ENCODE results near the gene PFDN4.

The PFDN4 gene

DNA sequence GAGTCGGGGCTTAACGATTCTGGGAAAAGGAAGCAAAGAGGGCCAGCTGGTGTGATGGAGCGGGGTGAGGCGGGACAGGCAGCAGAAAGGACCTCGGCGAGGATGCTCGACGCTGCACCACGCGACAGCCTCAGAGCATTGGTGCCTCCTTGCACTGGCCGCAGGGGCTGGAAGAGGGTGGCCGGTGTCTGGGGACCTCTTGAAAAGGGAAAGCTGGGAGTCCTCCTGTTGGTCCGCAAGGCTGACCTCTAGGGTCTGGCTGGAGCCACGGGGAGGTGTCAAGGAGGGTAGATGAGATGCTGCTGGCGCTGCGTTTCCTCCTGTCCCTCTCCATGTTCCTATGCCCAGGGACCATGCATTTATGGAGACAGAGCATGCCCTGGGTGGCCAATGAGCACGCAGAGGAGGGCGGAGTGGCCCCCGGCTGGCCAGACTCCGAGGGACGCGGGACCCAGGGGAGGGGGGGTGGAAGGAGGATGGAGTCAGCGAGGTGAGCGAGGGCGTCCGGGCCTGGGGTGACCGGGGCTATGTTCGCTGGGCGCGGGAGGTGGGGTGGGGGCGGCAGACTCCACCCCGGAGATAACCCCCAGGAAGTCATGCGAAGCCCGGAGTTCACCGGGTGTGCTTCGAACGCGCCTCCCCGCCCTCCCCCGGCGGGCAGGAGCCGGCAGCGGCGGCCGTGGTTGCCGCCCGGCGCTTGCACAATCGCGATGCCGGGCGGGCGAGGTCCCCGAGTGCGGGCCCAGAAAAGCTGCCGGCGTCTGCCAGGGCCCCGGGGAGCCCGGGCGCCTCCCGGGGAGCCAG is 34.0 kb upstream of the PFDN4 start, which contains the start of gene CYP24A1:
CYP24A1 (minus strand) TSS at position 334 of the 804 bp plus-strand sequence. CDS start 407 bp downstream, outside the sequence.
- DNase-seq (ENCODE audit: low spot score) = no peak

DNA sequence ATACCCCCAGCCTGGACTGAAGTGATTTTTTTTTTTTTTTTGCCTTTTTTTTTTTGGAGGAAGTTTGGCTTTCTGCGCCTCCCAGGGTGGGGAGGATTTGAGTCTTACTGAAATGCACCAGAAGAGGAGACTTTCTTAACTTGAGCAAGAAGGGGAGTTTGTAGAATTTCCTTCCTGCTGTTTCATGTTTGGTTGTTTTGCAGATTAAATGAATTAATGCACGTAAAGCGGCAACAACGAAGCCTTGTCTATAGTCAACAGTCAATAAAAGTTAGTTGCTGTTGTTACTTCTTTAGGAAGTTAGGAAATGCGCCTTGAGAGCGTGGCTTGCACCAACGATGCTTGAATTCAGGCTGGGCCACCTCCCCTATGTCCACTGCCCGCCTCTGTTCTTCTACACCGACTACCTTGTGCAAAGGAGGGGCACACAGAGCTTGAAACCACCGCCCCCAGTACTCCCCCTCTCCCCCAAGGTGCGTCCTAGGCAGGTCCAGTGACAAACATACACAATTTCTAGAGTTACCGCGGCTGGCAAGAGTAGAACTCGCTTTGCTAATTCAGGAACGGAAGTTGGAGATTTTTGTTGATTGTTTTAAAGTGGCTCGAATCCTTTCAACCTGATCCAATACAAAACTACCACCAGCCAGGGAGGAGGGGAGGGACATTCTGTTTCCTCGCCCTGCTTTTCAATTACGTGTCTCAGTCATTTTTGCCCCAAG is 33.3 kb upstream of the PFDN4 start:
- DNase-seq (ENCODE audit: low spot score) = no peak

DNA sequence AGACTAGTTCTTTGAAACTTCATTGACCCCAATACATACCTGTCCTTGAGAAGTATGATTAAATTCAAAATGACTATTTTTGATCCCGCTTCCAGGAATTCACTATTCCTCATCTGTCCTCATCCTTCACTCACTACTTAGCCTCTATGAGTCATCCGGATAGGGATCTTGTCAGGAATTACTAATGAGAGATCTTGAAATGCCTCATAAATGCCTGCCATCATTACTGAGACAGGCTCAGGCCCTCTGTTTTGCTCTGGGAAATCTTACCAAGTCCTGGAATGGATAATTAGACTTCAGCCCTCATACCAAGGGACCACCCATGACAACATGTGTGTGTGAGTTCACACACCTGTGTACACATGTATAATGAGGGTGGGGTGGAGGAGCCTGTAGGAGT is 31.3 kb upstream of the PFDN4 start:
- no peak for DNase-seq (ENCODE audit: low spot score)

DNA sequence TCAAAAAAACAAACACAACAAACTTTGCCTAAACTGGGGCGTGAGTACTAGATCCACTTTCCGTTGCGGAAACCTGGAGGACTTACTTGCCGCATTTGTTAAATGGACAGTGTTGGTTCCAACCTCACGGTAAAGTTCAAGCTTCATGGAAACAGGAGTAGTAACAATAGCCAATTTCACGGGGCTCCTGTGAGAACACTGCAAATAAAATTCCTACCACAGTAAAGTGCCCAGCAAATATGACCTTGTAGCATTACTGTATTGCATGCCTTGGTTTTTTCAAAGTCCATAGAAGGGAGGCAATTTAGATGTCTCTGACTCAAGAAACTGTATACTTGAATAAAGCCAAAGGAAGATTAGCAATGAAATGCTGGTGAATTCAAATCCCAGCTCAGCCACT is 30.5 kb upstream of the PFDN4 start:
- no peak for DNase-seq (ENCODE audit: low spot score)

DNA sequence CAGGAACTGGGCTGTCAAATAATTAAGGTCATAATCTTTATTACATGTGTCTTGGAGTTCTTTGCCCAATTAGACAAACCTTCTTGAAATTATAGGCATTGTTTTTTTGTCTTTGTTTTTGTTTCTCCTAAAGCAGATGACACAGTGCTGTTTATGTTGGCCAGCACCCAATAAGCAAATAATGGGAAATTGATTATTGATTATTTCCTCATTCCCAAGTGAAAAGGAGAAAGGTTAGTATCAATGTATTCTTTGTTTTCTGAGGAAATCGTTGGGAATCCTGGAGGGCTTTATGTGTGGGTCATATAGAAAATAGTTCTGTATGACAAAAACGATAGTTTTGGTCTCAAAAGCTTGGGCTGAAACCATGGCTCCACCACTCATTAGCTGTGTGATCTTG is 29.6 kb upstream of the PFDN4 start:
- no peak for DNase-seq (ENCODE audit: low spot score)

DNA sequence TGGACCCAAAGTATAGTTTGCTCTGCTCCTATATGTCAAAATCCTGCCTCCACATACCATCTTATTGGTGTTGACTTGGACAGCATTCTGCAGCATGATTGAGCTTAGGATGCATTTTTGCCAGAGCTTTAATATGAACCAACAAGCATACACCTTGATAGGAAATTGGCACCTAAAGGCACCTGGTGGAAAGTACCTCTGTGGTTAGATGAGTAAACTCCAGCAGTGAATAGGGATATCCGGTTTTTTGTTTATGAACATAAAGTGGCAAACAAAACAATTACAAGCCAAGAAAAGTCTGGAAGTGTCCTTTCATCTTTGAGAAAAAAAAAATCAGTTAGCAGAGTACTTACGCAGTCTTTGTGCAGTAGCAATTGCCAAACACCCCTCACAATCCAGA is 27.9 kb upstream of the PFDN4 start:
- DNase-seq (ENCODE audit: low spot score) = no peak

DNA sequence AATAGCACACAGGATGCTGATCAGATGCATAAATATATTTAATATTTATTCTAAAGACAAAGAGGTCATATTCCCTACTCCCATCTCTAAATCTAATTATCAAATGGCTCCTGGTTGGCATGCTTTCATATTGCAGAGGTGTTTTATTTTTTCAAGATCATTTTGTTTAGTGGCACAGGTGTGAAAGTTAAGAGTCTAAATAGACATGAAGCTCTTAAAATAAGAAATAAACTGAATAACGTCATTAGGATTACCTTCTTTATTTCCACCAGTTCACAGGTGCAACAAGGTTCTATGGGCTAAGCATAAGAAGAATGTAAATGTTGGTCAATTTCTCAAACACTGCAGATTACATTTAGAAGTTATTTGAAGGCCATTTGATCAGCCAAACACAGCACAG is 27.0 kb upstream of the PFDN4 start:
- no peak for DNase-seq (ENCODE audit: low spot score)

DNA sequence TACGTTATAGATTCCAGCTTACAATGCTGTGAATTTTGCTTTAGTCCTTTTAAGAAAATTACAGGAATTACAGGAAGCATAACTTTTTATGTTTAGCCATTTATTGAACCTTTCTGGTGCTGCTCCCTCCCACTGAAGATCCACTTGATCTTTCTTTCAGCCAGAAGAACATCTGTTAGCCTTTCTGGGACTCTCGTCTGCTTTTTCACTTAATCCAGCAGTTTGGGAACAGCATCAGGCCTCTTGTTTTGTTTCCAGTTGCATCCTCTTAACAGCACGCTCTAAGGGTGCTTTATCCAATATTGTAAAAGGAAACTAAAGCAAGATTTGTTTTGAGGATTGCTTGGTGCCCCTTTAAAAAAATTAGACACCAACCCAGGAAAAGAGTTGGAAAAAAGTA is 23.8 kb upstream of the PFDN4 start:
- DNase-seq (ENCODE audit: low spot score) = no peak

DNA sequence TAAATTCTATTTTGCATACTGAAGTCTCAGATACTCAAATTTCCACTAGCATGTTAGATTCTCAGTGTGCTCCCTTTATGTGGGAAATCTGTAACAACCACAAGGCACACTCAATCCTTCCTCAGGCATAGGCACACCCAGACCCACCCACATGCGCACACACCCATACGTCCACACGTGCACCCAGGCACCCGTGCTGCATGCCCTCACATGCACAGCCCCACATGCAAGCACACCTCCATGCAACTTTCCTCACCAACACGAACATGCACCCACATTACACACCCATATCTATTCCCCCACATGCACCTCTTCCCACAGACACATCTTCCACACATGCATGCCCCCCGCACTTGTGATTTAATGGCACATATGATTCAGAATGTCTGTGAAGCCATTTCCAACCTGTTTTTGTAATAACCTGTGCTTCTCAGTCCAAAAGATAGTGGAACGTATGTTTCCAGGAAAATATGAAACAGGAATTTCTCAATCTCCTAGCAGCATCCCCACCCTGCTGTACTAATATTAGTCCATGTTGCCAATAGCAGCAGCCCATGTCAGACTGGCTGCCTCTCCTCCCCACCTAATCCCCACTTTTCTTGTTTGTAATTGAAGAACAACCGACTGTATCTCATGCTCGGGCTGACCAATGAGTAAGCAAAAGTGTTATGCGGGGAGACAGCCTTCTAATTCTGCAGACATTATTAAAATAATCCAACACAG is 22.8 kb upstream of the PFDN4 start:
- no peak for DNase-seq (ENCODE audit: low spot score)

DNA sequence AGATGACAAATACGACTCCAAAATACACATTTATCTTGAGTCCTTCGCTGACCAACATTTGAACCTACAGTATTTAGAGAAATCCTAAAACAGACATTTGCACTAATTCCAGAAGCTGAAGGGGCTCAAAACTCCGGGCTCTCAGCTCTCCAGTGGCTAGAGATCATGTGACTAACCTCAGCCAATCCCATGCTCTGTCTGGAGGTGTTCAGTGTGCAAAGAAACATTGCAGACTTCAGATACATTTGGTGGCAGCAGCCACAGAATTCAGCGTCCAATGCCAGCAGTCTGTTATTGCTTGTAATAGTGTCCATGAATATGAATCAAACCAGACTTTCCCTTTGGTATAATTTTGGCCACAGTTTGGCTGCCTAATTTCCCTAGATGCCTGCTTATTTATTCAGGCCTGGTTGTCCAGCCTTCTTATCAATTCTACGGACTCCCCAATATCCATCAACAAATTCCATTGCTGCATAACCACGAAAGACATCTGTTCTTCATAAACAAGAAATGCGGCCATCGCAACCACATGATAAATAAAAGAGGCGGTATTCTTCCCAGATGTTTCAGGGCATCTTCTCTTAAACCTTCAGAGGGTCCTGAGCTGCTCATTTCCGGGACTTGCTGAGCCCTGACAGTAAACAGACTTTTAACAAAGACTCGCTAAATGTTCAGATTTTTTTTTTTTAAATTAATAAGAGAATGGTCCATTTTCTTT is 19.6 kb upstream of the PFDN4 start:
- no peak for DNase-seq (ENCODE audit: low spot score)

DNA sequence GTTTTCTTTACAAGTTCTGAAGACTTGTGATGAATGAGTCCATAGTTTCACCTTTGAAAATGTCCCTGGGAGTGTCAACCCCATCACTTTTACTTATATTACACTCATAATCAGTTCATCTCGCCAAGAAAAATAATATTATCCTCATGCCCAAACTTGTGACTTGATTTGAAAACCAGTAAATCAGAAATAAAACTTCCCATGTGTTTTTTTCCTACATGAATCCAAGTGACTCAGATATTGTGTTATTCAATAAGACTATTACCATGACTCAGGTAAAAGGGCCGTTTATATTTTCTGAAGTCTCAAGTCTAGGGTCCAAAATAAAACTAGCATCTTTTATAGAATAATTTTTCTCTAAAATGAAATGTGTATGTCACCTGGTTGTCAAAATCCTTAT is 18.3 kb upstream of the PFDN4 start:
- no peak for DNase-seq (ENCODE audit: low spot score)

DNA sequence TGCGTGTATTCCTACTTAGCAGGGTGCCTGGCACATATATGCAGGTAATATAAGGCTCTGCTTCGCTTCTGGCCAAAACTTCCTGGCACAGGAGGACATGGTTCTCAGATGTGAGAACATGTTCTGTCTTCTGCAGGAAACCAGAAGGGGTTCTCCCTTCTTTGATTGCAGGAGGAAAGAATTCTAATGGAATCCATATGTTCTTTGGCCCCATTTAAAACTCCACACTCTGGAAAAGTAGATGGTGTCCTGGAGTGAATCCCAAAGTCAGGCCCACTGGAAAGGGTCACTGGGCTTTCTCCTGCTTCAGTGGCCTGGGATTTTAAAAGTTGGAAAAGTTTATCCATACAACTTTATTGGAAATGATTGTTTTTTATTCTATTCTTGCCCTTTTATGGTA is 17.7 kb upstream of the PFDN4 start:
- no peak for DNase-seq (ENCODE audit: low spot score)

DNA sequence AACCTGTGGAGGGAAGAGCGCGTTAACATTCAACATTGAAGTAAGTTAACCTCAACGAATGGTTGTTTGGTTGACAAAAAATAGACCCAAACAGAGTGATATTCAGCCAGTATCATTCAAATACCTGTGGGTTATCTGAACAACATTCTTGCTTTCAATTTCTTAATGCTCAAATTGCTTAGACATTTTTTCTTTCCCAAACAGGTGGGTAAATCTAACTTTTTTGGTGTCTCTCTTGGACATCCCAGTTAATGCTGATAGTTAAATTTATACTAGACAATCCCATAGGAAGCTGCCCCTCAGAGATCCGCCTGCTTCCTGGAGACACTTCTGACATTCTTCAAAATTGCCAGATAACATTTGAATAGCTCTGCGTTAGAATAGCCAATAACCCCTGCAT is 14.1 kb upstream of the PFDN4 start:
- DNase-seq (ENCODE audit: low spot score) = no peak

DNA sequence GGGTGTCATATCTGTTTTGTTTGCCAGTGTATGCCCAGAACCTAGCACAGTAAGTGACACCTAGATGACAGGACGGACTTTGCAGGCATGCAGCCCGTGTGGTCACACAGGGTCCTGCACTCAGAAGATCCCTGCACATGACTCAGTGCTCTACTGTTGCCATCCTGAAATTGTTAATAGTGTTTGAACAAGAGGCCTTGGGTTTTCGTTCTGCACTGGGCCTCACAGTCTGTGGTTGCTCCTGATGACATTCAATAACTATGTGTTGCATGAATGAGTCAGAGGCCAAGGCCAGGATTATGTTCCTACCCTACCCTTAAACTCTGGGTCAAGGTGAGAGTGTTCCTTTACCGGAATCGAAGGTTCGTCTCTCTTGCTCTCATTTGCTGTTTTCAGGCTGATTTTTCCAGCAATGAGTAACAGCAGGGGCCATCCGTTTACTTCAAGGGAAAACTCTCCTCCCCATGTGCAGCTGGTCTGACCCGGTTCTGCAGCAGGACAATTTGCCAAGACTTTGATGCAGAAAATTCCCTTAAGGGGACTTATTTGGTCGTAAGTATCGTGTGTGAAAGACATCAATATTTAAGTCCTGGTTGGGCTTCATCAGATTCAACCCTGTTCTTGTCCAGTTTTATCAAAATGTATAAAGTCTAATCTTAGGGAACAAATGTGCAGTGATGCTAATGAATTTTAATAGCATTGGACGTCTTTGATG is 13.0 kb upstream of the PFDN4 start:
- no peak for DNase-seq (ENCODE audit: low spot score)

DNA sequence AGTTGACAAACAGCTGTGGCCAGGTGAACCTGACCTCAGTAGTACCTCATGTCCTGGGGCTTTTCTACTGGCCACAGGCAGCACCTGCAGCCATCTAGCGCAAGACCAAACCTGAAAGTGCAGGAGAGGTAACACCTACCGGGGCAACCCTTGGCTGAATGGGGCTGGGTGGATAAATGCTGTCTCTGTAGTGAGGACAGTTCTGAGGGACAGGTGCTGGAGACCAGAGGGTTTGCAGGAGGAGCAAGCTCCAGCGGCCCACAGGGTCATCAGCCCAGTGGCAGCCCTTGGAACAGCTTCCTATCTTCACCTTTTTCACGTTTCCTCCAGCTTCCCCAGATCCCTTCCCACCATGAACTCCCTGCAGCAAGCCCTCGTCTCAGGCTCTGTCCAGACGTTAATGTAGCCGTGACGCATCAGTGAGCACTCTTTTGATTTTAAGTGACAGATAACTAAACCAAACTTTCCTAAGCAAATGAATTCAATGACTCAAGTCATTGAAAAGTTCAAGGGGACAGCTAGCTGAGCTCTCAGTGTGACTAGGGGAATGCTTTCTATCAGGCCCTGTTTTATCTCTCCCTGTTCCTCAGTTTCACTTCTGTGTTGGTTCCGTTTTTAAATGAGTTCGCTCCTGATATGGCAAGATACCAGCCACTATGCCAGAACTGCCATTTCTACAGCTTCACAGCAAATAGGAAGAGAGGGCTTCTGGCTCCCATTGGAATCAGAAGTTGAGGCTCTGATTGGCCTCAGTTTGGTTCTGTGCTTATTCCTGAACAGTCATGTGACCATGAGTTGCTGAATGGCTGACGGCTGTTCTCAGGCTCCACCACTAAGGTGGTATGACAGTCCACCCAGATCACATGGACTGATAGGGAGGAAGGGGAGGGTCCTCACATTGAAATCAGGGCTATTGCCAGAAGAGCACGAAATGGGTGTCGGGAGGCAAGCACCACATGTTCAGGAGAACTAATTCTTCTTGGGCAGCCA is 12.1 kb upstream of the PFDN4 start:
- no peak for DNase-seq (ENCODE audit: low spot score)

DNA sequence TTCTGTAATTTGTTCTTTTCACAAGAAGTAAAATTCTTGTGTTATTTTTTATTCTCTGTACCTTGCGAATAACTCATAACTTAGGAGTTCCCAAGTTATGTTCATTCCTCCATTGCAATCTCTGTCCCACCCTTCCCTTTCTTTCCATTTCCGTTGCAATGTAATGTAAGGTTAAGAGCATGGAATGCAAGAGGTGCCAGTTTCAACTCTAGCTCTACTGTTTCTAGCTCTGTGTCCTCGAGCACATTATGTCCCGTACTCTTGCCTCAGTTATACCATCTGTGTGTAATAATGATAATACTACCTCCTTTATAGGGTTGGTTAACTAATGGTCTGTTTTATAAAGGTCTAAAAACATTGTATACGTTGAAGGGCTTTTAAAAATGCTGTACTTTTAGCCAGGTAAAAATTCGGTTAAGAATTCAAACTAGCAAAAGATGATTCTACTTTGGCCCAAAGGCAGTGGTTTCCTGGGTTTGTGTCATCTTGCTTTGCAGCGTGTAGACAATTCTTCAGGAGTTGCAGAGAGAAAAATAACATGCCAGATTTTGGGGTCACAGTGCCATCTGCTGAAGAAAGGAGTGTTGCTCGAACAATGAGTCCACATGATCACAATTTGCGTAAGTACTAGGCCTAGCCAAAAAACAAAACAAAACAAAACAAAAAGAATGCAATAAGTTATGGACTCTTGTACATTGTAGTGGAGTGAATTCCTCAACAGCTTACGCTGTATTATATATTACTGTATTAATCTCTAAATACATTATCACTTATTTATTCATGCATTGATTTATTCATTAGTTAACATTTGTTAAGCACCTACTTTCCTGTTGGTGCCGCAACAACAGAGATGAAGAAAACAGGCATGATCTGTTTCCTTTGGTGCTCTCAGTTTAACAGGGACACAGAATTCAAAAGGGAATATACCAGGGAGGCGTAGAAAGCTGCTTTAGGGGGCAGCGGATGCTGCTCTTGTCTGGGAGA is 10.0 kb upstream of the PFDN4 start:
- DNase-seq (ENCODE audit: low spot score) = no peak

DNA sequence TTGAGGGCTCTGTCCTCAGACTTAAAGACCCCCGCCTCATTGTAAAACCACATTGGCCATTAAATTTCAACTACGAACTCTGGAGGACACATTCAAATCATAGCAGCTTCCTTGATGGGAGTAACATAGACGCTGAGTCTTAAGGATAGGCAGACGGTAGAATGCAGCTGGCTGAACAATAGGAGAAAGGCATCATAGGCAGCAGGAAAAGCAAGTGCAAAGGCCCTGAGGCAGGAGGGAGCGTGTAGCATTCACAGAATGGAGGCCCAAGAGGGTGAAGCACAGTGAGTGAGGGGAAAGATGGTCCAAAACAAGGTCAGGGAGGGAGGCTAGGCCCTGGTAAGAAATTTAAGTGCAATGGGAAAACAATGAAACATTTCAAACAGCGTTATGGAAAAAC is 8.6 kb upstream of the PFDN4 start:
- no peak for DNase-seq (ENCODE audit: low spot score)

DNA sequence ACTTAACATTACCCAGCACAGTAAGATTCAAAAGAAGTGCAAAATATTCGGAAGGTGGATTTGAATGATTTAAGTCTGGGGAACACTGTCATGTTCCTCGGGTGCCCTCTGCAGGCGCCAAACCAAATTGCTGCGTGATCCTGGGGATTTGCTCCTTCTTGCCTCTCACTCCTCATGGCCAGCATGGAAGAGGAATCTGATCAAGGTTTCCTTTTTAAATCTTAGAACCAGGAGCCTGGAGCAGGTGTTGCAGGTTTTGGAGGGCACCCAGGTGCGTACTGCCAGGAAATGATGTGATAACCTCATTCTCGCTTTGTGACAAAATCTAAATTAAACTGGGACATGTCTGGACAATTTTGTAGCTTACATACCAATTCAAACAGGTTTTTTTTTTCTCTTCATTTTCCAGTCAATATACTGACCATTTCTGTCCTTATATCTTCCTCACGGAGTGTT is 8.1 kb upstream of the PFDN4 start:
- peak; percentile 74 for DNase-seq (ENCODE audit: low spot score)

Measured in SK-N-DZ (cell line).